HG03442 (cell line): ENCODE results near the gene SDHAF2.
"Not testable (repeated sequence)": the region's sequence is repeated elsewhere in the genome, so short reads cannot be mapped to it uniquely, and the experiment has no call there.

ENCODE experiments used
- ATAC-seq: cut with Tn5 transposase; IDR thresholded peaks from one replicate; pipeline ENCODE4 v1.9.1; 2021; ENCODE audit warnings: mild to moderate bottlenecking, moderate library complexity; ENCODE audit not compliant: unreplicated experiment

Gene SDHAF2

GRCh38 chr11:61429691-61430582, at the start of gene SDHAF2, which contains the start of gene CPSF7:
TSS of gene SDHAF2 (plus strand) at chr11:61430124. CDS start at chr11:61430147, 23 bp downstream.
TSS of gene CPSF7 (minus strand) at chr11:61429975. CDS start at chr11:61429235, 740 bp downstream.
- ATAC-seq = peak; percentile 80

- ATAC-seq = no peak
Observed at GRCh38 chr11:61380884-61381283, 49.0 kb upstream of the SDHAF2 start.

GRCh38 chr11:61383859-61384258, 46.1 kb upstream of the SDHAF2 start:
- not testable (repeated sequence) for ATAC-seq

GRCh38 chr11:61384271-61385242, 45.4 kb upstream of the SDHAF2 start:
- no peak for ATAC-seq

- no peak for ATAC-seq
Observed at GRCh38 chr11:61390161-61390560, 39.8 kb upstream of the SDHAF2 start.

GRCh38 chr11:61392981-61393595, 36.8 kb upstream of the SDHAF2 start:
- peak; percentile 17 for ATAC-seq

GRCh38 chr11:61401173-61401572, 28.8 kb upstream of the SDHAF2 start:
- ATAC-seq = no peak

- no peak for ATAC-seq
Observed at GRCh38 chr11:61401573-61401972, 28.4 kb upstream of the SDHAF2 start.

- no peak for ATAC-seq
Observed at GRCh38 chr11:61403658-61404057, 26.3 kb upstream of the SDHAF2 start.

GRCh38 chr11:61404103-61404502, 25.8 kb upstream of the SDHAF2 start:
- no peak for ATAC-seq

- no peak for ATAC-seq
Observed at GRCh38 chr11:61404641-61405040, 25.3 kb upstream of the SDHAF2 start.

GRCh38 chr11:61406067-61406466, 23.9 kb upstream of the SDHAF2 start:
- no peak for ATAC-seq

- no peak for ATAC-seq
Observed at GRCh38 chr11:61406991-61407728, 22.8 kb upstream of the SDHAF2 start.

- ATAC-seq = no peak
Observed at GRCh38 chr11:61411589-61411988, 18.3 kb upstream of the SDHAF2 start.

GRCh38 chr11:61413496-61413895, 16.4 kb upstream of the SDHAF2 start:
- no peak for ATAC-seq

- ATAC-seq = no peak
Observed at GRCh38 chr11:61414547-61414946, 15.4 kb upstream of the SDHAF2 start.

GRCh38 chr11:61415381-61415780, 14.5 kb upstream of the SDHAF2 start:
- ATAC-seq = no peak

- no peak for ATAC-seq
Observed at GRCh38 chr11:61416941-61417340, 13.0 kb upstream of the SDHAF2 start.

GRCh38 chr11:61417670-61418069, 12.3 kb upstream of the SDHAF2 start:
- ATAC-seq = no peak

GRCh38 chr11:61418136-61418535, 11.8 kb upstream of the SDHAF2 start:
- ATAC-seq = no peak
